Activated B cell treated with CpG ODN at 0.5 μM for 24 hours (primary cell): ENCODE data around the gene PRKCB. TPM values are rescaled to one million over a fixed set of nuclear protein-coding genes. Genes with fewer than 3 reads are reported as not detected.

Experiments
- ATAC-seq: fragments of 200-7000 bp; cut with Tn5 transposase; one replicate; pipeline ENCODE4 v1.10.0; 2021; ENCODE audit warnings: low read depth, mild to moderate bottlenecking, moderate library complexity
- CTCF ChIA-PET: fragments of 350-600 bp; sonication (Branson Sonifier 250); formaldehyde crosslinking; loops from one replicate; lab custom pipeline; 2021; ENCODE audit warnings: antibody characterized with exemption; lab: Charles Lee
- POLR2A ChIA-PET: fragments of 350-600 bp; sonication (Branson Sonifier 250); formaldehyde crosslinking; loops from one replicate; lab custom pipeline; 2021; ENCODE audit warnings: antibody characterized with exemption; lab: Charles Lee
- DNase-seq: peaks from one replicate; pipeline ENCODE4 v3.0.0; 2022
- H3K27ac Mint-ChIP-seq: one replicate; pipeline ENCODE4 v1.8.0; 2020; ENCODE audit warnings: mixed read lengths
- H3K27me3 Mint-ChIP-seq: one replicate; pipeline ENCODE4 v1.8.0; 2021; ENCODE audit warnings: mixed read lengths
- H3K36me3 Mint-ChIP-seq: one replicate; pipeline ENCODE4 v1.8.0; 2021; ENCODE audit warnings: low read depth, mixed read lengths
- H3K4me1 Mint-ChIP-seq: one replicate; pipeline ENCODE4 v1.8.0; 2021; ENCODE audit warnings: mixed read lengths
- H3K4me3 Mint-ChIP-seq: one replicate; pipeline ENCODE4 v1.8.0; 2020; ENCODE audit warnings: mild to moderate bottlenecking, mixed read lengths
- H3K9me3 Mint-ChIP-seq: one replicate; pipeline ENCODE4 v1.8.0; 2020; ENCODE audit warnings: mixed read lengths
- intact Hi-C: fragments of 100-400 bp; cut with micrococcal nuclease; formaldehyde crosslinking; loops from one replicate; pipeline ENCODE4 v1.15.1; 2024
- total RNA-seq: library from RNA; stranded (reverse); gene quantifications from 2 replicates; pipeline ENCODE4 v1.2.3, GENCODE V29; 2022
- TF ChIP-seq, protein P1 (sequence below): fragments of 200-600 bp; IDR thresholded peaks from one replicate; pipeline ENCODE4 v1.8.0; 2022; ENCODE audit warnings: antibody characterized with exemption, mild to moderate bottlenecking

PRKCB gene
- total RNA-seq, 1 donor from 2014 or later: 146 TPM

DNA sequence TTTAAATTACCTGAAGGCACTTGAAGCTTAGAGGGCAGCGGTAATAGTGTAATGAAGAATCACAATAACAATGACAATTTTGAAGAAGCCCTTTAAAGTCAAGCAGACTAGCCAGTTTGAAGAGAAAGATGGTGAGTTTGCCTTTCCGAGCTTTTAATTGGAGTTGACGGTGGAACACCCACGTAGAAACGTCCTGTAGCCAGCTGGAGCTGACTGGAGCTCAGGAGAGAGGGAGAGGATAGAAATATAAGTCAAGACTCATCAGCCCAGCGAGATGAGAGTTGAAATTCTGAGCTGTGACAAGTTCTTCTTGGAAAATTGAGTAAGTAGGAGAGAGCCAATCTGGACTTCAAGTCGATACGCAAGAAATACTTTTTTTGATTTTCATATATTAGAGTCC lies 328.6 kb downstream of the PRKCB start:
- H3K27me3 Mint-ChIP-seq: no peaks in the 10 kb centered on the region
- CTCF ChIA-PET: interaction anchor here (1.9 kb wide), 1 partner anchor 93 kb away, joined by 5 read pairs; no protein-coding TSS in a partner anchor
- H3K36me3 Mint-ChIP-seq: peaks cover 72% of the 10 kb centered on the region
- TF ChIP-seq, protein P1, sequence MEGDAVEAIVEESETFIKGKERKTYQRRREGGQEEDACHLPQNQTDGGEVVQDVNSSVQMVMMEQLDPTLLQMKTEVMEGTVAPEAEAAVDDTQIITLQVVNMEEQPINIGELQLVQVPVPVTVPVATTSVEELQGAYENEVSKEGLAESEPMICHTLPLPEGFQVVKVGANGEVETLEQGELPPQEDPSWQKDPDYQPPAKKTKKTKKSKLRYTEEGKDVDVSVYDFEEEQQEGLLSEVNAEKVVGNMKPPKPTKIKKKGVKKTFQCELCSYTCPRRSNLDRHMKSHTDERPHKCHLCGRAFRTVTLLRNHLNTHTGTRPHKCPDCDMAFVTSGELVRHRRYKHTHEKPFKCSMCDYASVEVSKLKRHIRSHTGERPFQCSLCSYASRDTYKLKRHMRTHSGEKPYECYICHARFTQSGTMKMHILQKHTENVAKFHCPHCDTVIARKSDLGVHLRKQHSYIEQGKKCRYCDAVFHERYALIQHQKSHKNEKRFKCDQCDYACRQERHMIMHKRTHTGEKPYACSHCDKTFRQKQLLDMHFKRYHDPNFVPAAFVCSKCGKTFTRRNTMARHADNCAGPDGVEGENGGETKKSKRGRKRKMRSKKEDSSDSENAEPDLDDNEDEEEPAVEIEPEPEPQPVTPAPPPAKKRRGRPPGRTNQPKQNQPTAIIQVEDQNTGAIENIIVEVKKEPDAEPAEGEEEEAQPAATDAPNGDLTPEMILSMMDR: no peak
- POLR2A ChIA-PET: no interaction called here
- H3K27ac Mint-ChIP-seq: peak overlapping the region; percentile 21
- no peaks in the 10 kb centered on the region for H3K9me3 Mint-ChIP-seq
- H3K4me3 Mint-ChIP-seq: no peak overlapping the region
- ATAC-seq (no peak), DNase-seq (no peak)
- H3K4me1 Mint-ChIP-seq: peaks cover 8% of the 10 kb centered on the region
- intact Hi-C loops: no loop called here

DNA sequence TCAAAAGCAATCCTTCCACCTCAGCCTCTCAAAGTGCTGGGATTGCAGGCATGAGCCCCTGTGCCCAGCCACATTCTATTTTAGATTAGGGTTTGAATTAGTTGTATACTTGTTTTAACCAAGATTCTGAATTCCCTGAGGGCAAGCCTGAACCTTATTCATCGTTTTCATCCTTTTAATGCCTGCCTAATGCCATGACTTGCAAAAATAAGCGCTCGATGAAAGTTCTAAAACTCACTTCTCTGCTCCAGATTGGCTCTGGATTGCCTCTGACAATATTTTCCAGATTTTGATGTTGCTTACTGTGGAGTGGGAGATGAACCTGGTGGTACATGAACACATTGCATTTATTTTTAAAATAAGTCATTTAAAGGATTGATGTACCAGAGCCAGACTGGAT lies 329.5 kb downstream of the PRKCB start:
- intact Hi-C loops: no loop called here
- ATAC-seq (no peak), DNase-seq (no peak)
- TF ChIP-seq, protein P1: no peak
- POLR2A ChIA-PET: no interaction called here
- Mint-ChIP-seq H3K27ac (no peak overlapping the region), H3K36me3 (peaks cover 70% of the 10 kb centered on the region), H3K9me3 (no peaks in the 10 kb centered on the region), H3K27me3 (no peaks in the 10 kb centered on the region), H3K4me3 (no peak overlapping the region), H3K4me1 (peaks cover 8% of the 10 kb centered on the region)
- CTCF ChIA-PET: no interaction called here

DNA sequence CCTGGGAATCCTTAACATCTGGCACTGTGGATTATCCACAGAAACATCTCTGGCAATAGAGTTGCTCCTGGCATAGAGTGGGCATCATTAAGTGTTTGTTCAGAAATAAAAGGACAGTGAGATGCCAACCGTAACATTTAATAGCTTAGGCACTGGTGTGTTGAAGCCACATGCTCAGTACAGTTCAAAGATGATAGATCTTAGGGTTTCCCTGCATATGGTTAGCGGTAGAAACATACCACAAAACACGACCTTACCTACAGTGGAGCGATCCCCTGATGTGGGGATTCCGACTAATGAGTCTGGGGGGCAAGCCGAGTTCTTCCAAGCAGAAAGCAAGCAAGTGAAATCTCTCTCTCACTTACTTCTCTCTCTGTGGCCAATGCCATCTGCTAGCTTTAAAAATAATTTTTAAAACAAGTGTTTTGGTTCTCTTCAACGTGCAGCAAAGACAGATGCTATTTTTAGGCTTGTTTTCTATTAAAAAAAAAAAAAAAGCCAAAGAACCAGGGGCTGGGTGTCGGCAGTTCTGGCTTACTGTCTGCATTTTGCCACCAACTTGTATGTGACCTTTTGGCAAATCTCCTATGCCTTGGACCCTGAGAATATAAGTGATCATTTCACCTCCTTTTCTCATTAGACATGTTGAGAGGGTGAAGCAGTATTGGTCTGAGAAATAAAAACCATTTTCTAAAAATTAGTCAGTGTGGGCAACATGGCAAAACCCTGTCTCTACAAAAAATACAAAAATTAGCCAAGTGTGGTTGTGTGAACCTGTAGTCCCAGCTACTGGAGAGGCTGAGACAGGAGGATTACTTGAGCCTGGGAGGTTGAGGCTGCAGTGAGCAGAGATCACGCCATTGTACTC lies 331.1 kb downstream of the PRKCB start:
- ChIA-PET POLR2A (no interaction called here), CTCF (interaction anchor here (1.0 kb wide), 1 partner anchor 337 kb away, joined by 4 read pairs; no protein-coding TSS in a partner anchor)
- TF ChIP-seq, protein P1: no peak
- Mint-ChIP-seq H3K9me3 (no peaks in the 10 kb centered on the region), H3K4me3 (no peak overlapping the region), H3K4me1 (peaks cover 8% of the 10 kb centered on the region), H3K36me3 (peaks cover 71% of the 10 kb centered on the region), H3K27me3 (no peaks in the 10 kb centered on the region), H3K27ac (peak overlapping the region; percentile 59)
- DNase-seq: no peak
- ATAC-seq: no peak
- intact Hi-C loops: no loop called here

DNA sequence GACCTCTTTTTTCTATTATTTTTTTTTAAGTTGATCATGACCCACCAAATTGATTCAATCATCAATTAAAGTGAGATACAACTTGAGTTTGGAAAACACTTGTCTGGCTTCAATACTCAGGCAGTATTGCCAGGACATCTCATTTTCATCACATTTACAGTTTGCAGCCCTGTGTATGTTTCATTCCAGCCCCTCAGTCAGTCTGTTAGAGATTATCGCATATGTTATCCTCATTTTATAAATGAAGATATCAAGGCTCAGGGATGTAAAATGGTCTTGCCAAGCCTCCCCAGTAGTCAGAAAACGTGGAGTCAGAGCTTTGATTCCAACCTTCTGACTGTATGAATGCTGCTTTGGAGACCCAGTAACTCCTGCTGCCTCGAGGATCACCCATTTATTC lies 333.1 kb downstream of the PRKCB start:
- ChIA-PET POLR2A (no interaction called here), CTCF (no interaction called here)
- H3K27me3 Mint-ChIP-seq: no peaks in the 10 kb centered on the region
- DNase-seq (no peak), ATAC-seq (no peak)
- TF ChIP-seq, protein P1: no peak
- no peak overlapping the region for H3K4me3 Mint-ChIP-seq
- H3K36me3 Mint-ChIP-seq: peaks cover 76% of the 10 kb centered on the region
- no peak overlapping the region for H3K27ac Mint-ChIP-seq
- no peaks in the 10 kb centered on the region for H3K9me3 Mint-ChIP-seq
- H3K4me1 Mint-ChIP-seq: peaks cover 8% of the 10 kb centered on the region
- intact Hi-C loops: no loop called here

DNA sequence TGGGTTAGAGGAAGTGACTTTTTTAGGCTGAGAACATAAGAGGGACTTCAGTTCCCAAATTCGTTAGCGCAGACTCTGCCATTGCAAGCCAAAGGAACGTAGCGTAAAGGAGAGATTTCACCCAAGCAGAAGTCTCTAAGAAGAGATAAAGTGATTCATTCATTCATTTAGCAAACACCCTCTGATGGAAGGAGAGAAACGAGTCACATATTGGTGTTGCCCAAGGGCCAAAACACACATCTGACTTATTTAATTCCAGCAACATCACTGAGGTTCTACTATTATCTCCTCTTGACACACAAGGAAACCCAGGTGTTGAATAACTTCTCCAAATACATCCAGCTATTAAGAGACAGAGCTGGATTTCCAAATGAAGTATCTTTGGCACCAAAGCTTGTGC lies 334.6 kb downstream of the PRKCB start:
- Mint-ChIP-seq H3K4me3 (no peak overlapping the region), H3K9me3 (no peaks in the 10 kb centered on the region), H3K27me3 (no peaks in the 10 kb centered on the region), H3K36me3 (peaks cover 79% of the 10 kb centered on the region), H3K27ac (no peak overlapping the region), H3K4me1 (peaks cover 8% of the 10 kb centered on the region)
- TF ChIP-seq, protein P1: no peak
- intact Hi-C loops: no loop called here
- ChIA-PET CTCF (no interaction called here), POLR2A (no interaction called here)
- ATAC-seq (no peak), DNase-seq (no peak)
